ENCODE data around the gene PSD4.
A peak's percentile ranks its signal among the peaks of the same experiment; 100 is the strongest.

Gene PSD4

DNA sequence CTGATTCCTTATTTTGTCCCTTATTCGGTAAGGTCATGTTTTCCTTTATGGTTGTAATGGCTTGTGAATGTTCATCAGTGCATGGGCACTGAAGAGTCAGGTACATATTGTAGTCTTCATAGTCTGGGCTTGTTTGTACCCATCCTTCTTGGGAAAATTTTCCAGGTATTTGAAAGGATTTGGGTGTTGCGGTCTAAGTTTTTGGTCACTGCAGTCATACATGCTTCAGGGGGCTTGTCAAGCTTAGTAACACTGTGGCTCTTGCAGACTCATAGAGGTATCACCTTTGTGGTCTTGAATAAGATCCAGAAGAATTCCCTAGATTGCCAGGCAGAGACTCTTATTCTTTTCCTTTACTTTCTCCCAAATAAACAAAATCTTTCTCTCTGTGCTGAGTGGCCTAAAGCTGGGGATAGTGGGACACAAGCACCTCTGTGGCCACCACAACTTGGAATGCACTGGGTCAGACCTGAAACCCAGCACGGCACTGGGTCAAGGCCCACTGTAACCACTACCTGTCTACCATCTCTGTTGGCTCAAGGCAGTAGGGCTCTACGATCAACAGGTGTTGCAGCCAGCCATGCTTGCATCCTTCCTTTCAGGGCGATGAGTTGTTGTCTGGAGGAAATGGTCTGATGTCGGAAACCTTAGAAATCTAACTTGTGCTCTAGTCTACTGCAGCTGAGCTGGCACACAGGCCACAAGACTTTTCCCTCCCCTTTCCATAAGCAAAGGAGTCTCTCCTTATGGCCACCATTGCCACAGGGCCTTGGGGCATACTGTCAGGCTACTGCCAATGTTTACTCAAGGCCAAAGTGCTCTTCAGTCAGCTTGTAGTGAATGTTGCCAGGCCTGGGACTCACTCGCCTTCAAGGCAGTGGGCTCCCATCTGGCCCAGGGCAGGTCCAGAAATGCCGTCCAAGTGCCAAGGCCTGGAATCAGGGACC, 24.9 kb upstream of the PSD4 start:
- WGBS, 2 experiments (ENCODE audit: insufficient coverage in 2 of 2), result 74 to 80% methylated on average over 5 to 7 of the region's 8 CpGs
- H3K9me3 ChIP-seq (ENCODE audit: control insufficient read depth, low read length), result no peaks in the 10 kb centered on the region
- H3K4me1 ChIP-seq (ENCODE audit: control insufficient read depth, insufficient read depth, low read length, poor library complexity, severe bottlenecking), result no peaks in the 10 kb centered on the region
- H3K36me3 ChIP-seq (ENCODE audit: control insufficient read depth, insufficient read depth, low read length), result no peaks in the 10 kb centered on the region
- no peak overlapping the region for H3K4me3 ChIP-seq (ENCODE audit: extremely low read depth, insufficient read depth, low read length, poor library complexity, severe bottlenecking)
- no peak overlapping the region for H3K27ac ChIP-seq (ENCODE audit: low read depth, low read length, severe bottlenecking)

DNA sequence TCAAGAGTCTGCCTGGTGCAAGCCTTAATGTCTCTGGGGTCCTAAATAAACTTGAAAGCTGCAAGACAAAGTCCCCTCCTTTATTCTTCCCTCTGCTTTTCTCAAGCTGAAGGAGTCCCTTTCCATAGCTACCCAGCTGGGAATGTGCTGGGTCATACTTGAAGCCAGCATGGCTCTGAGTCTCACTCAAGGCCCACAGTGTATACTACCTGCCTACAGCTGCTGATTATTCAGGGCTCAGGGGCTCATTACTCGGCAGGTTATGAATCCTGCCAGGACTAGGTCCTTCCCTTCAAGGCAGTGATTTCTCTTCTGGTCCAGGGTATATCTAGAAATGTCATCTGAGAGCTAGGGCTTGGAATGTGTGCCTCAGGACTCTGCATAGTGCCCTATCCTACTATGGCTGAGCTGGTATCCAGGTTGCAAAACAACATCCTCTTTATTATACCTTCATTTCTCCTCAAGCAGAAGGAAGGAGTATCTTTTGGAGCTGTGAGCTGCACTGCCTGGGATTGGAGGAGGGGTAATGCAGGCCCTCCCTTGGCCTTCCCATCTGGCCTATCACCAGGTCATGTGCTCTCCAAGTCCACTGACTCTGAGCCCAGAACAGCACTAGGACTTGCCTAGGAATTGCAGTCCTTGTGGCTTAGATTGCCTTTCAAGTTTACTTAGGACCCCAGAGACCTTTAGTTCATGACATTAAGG, 24.1 kb upstream of the PSD4 start:
- WGBS, 2 experiments (ENCODE audit: insufficient coverage in 2 of 2), result 100% methylated on average over 1 of the region's 1 CpG; no CpG with 5 or more reads in 1 of the 2 experiments
- no peak overlapping the region for H3K27ac ChIP-seq (ENCODE audit: low read depth, low read length, severe bottlenecking)
- no peaks in the 10 kb centered on the region for H3K36me3 ChIP-seq (ENCODE audit: control insufficient read depth, insufficient read depth, low read length)
- H3K4me1 ChIP-seq (ENCODE audit: control insufficient read depth, insufficient read depth, low read length, poor library complexity, severe bottlenecking), result no peaks in the 10 kb centered on the region
- H3K4me3 ChIP-seq (ENCODE audit: extremely low read depth, insufficient read depth, low read length, poor library complexity, severe bottlenecking), result no peak overlapping the region
- H3K9me3 ChIP-seq (ENCODE audit: control insufficient read depth, low read length), result no peaks in the 10 kb centered on the region

GRCh38 chr2:113150258-113150601, 23.5 kb upstream of the PSD4 start:
- Histone ChIP-seq H3K9me3 (ENCODE audit: control insufficient read depth, low read length) (no peaks in the 10 kb centered on the region), H3K36me3 (ENCODE audit: control insufficient read depth, insufficient read depth, low read length) (no peaks in the 10 kb centered on the region), H3K4me3 (ENCODE audit: extremely low read depth, insufficient read depth, low read length, poor library complexity, severe bottlenecking) (no peak overlapping the region), H3K4me1 (ENCODE audit: control insufficient read depth, insufficient read depth, low read length, poor library complexity, severe bottlenecking) (no peaks in the 10 kb centered on the region), H3K27ac (ENCODE audit: low read depth, low read length, severe bottlenecking) (no peak overlapping the region)
- WGBS, 2 experiments (ENCODE audit: insufficient coverage in 2 of 2), result 56 to 93% methylated on average over 1 to 3 of the region's 5 CpGs

DNA sequence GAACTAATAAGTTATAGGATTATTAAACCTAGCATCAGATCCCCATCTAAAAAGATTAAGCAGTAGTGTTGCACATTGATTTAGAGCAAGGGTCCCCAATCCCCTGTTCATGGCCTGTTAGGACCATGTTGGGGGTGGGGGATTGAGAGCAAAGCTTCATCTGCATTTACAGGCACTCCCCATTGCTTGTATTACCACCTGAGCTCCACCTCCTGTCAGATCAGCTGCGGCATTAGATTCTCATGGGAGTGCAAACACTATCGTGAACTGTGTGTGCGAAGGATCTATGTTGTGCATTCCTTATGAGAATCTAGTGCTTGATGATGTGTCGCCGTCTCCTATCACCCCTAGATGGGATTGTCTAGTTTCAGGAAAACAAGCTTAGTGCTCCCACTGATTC, 18.4 kb upstream of the PSD4 start:
- no peak overlapping the region for H3K4me3 ChIP-seq (ENCODE audit: extremely low read depth, insufficient read depth, low read length, poor library complexity, severe bottlenecking)
- WGBS, 2 experiments (ENCODE audit: insufficient coverage in 2 of 2), result 68 to 81% methylated on average over 3 of the region's 5 CpGs
- no peaks in the 10 kb centered on the region for H3K36me3 ChIP-seq (ENCODE audit: control insufficient read depth, insufficient read depth, low read length)
- no peak overlapping the region for H3K27ac ChIP-seq (ENCODE audit: low read depth, low read length, severe bottlenecking)
- H3K9me3 ChIP-seq (ENCODE audit: control insufficient read depth, low read length), result no peaks in the 10 kb centered on the region
- no peaks in the 10 kb centered on the region for H3K4me1 ChIP-seq (ENCODE audit: control insufficient read depth, insufficient read depth, low read length, poor library complexity, severe bottlenecking)

DNA sequence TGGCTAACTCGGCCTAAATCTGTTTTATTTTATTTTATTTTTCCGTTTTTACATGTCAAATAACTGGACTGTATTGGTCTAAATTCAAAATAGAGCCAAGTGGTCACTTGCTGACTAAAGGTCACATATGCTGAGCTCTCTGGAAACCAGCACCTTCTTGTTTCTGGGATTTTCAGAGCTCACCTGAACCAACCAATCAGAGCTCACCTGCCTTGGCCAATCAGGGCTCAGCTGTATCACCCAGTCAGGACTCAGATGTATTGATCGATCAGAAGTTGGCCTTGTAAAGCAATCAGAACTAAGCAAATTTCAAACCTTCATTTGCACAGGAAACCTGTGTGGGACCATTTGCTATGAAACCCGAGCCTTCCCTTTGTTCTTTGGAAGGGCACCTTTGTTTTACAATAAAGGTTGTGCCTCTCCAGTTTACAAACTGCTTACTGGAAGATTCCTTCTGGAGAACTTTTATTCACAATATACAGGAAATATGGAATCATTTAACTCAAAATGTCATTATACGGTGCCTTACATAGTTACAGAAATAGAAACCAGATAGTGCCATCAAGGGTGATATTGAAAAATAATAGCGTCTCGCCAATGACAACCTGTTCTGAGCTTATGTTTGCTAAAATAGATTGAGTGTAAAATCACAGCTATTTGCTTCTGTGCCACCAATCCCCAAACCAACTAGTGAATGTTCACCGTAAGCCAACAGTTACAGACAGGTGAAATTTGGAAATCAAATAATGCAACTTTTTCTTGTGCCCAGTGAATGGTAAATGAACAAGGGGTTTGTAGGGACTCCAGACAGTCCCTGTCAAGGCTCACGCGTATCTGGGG, 17.3 kb upstream of the PSD4 start:
- WGBS, 2 experiments (ENCODE audit: insufficient coverage in 2 of 2), result 0 to 58% methylated on average over 2 to 5 of the region's 10 CpGs
- H3K9me3 ChIP-seq (ENCODE audit: control insufficient read depth, low read length), result no peaks in the 10 kb centered on the region
- H3K4me1 ChIP-seq (ENCODE audit: control insufficient read depth, insufficient read depth, low read length, poor library complexity, severe bottlenecking), result no peaks in the 10 kb centered on the region
- peak overlapping the region; percentile 29 for H3K4me3 ChIP-seq (ENCODE audit: extremely low read depth, insufficient read depth, low read length, poor library complexity, severe bottlenecking)
- no peaks in the 10 kb centered on the region for H3K36me3 ChIP-seq (ENCODE audit: control insufficient read depth, insufficient read depth, low read length)
- no peak overlapping the region for H3K27ac ChIP-seq (ENCODE audit: low read depth, low read length, severe bottlenecking)

GRCh38 chr2:113157118-113157896, 16.5 kb upstream of the PSD4 start:
- Histone ChIP-seq H3K4me1 (ENCODE audit: control insufficient read depth, insufficient read depth, low read length, poor library complexity, severe bottlenecking) (no peaks in the 10 kb centered on the region), H3K4me3 (ENCODE audit: extremely low read depth, insufficient read depth, low read length, poor library complexity, severe bottlenecking) (peak overlapping the region; percentile 43), H3K9me3 (ENCODE audit: control insufficient read depth, low read length) (no peaks in the 10 kb centered on the region), H3K27ac (ENCODE audit: low read depth, low read length, severe bottlenecking) (no peak overlapping the region), H3K36me3 (ENCODE audit: control insufficient read depth, insufficient read depth, low read length) (no peaks in the 10 kb centered on the region)
- WGBS, 2 experiments (ENCODE audit: insufficient coverage in 2 of 2), result 2% methylated on average over 40 to 72 of the region's 92 CpGs

DNA sequence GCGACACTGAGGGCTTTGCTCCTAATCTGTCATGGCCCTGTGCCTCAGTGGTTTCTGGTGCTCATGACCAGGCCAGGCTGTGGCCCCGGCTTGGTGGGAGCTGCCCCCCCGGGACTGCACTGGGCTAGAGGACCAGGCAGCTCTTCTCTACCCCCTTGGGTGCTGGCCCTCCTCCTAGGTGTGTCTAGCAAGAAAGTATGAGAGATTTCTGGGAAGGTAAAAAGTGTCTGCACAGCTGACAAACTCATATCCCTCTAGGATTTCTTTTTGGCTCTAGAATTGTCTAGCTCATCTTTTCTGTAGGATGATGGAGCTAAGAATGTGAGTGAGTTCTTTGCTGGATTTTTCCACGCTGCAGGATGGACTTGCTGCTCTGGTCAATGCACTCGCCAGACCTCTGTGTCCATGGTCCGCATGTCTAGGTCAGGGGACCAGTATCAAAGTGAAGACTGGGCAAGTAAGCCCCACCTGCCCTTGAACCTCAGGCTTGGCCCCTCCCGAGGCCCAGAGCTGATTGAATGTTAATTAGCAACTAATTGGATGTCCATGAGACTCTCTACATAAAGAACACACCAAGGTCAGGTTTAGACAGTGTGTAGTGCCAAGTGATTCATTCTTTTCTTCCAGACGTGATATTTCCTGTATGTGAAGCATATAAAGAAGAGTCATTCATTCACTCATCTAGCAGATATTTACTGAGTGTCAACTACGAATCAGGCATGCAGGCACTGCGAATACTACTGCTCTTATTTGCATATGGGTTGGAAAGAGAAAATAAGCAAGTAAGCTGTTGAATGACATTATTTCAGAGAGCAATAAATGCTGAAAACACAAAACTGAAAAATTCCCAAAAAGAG, 15.6 kb upstream of the PSD4 start:
- H3K9me3 ChIP-seq (ENCODE audit: control insufficient read depth, low read length), result no peaks in the 10 kb centered on the region
- WGBS, 2 experiments (ENCODE audit: insufficient coverage in 2 of 2), result 72 to 76% methylated on average over 5 to 6 of the region's 10 CpGs
- H3K4me1 ChIP-seq (ENCODE audit: control insufficient read depth, insufficient read depth, low read length, poor library complexity, severe bottlenecking), result no peaks in the 10 kb centered on the region
- no peak overlapping the region for H3K27ac ChIP-seq (ENCODE audit: low read depth, low read length, severe bottlenecking)
- H3K4me3 ChIP-seq (ENCODE audit: extremely low read depth, insufficient read depth, low read length, poor library complexity, severe bottlenecking), result peak overlapping the region; percentile 43
- H3K36me3 ChIP-seq (ENCODE audit: control insufficient read depth, insufficient read depth, low read length), result no peaks in the 10 kb centered on the region

DNA sequence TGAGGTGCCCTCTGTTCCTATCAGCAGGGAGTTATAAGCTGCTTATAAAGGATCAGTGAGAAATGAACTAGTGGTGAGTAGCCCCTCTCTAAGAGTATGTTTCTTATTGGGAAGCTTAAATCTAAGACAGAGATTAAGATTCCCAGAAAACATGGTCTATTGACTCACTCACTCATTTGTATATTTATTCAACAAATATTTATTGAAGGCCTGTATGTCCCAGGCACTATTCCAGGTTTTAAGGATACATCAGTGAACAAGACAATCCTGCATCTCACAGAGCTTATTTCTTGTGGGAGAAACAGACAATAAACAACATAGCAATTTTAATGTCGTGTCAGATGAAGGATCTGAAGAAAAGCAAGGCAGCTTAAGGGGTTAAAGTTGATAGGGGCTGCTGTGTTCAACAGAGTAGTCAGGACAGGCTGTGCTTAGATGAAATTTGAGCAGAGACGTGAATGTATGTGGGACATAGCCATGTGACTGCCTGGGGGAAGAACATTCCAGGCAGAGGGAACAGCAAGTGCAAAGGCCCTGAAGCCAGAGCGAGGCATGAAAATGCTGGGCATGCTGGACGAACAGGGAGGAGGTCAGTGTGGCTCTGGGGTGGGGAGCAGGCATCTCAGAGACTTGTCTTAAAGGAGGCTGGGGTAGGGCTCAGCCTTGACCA, 14.8 kb upstream of the PSD4 start:
- H3K9me3 ChIP-seq (ENCODE audit: control insufficient read depth, low read length), result no peaks in the 10 kb centered on the region
- WGBS, 2 experiments (ENCODE audit: insufficient coverage in 2 of 2), result 89 to 100% methylated on average over 2 to 4 of the region's 4 CpGs
- no peak overlapping the region for H3K27ac ChIP-seq (ENCODE audit: low read depth, low read length, severe bottlenecking)
- no peaks in the 10 kb centered on the region for H3K4me1 ChIP-seq (ENCODE audit: control insufficient read depth, insufficient read depth, low read length, poor library complexity, severe bottlenecking)
- H3K36me3 ChIP-seq (ENCODE audit: control insufficient read depth, insufficient read depth, low read length), result no peaks in the 10 kb centered on the region
- H3K4me3 ChIP-seq (ENCODE audit: extremely low read depth, insufficient read depth, low read length, poor library complexity, severe bottlenecking), result no peak overlapping the region

DNA sequence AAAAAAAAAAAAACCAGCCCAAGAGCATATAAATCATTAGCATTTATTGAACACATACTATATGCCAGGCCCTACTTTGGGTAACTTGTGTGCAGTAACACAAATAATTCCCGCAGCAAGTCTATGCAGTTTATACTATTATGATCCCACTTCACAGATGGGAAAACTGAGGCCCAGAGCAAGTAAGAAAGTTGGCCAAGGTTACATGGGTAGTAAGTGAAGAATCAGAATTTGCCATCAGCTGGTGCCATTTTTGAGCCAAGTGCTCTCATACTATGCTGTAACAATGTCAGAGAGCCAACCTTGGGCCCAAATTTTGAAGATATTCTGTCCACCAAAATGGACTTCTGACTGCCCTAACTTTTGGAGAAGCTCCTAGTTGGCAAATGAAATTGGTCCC, 13.5 kb upstream of the PSD4 start:
- peaks cover 2% of the 10 kb centered on the region for H3K4me1 ChIP-seq (ENCODE audit: control insufficient read depth, insufficient read depth, low read length, poor library complexity, severe bottlenecking)
- no peaks in the 10 kb centered on the region for H3K9me3 ChIP-seq (ENCODE audit: control insufficient read depth, low read length)
- H3K36me3 ChIP-seq (ENCODE audit: control insufficient read depth, insufficient read depth, low read length), result no peaks in the 10 kb centered on the region
- H3K27ac ChIP-seq (ENCODE audit: low read depth, low read length, severe bottlenecking), result no peak overlapping the region
- WGBS, 2 experiments (ENCODE audit: insufficient coverage in 2 of 2), result no CpG with 5 or more reads among the region's 1 CpG
- H3K4me3 ChIP-seq (ENCODE audit: extremely low read depth, insufficient read depth, low read length, poor library complexity, severe bottlenecking), result no peak overlapping the region

Measured in mesodermal cell (in vitro differentiated cells).